CD4-positive, alpha-beta T cell treated with Interleukin-2 at 100 ng/mL for 4 hours (primary cell): Measurements from ENCODE around the gene SIGLEC7.

Source experiments
- DNase-seq: peaks from one replicate; pipeline ENCODE4 v3.0.0-alpha.2; 2020; ENCODE audit warnings: low spot score

SIGLEC7 gene

DNA sequence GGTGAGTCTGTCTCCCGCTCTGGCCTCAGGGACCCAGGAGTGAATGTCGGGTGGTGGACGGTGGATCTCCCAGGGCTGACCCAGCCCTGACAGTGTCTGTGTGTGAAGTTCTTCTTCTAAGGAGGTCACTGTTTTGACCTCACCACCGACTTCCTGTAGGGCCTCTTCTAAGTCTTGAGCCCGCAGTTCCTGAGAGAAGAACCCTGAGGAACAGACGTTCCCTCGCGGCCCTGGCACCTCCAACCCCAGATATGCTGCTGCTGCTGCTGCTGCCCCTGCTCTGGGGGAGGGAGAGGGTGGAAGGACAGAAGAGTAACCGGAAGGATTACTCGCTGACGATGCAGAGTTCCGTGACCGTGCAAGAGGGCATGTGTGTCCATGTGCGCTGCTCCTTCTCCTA lies at the start of gene SIGLEC7:
Gene SIGLEC7 (plus strand): TSS at position 183 of the 400 bp plus-strand sequence. CDS start 69 bp downstream, at position 252.
- DNase-seq: no peak

DNA sequence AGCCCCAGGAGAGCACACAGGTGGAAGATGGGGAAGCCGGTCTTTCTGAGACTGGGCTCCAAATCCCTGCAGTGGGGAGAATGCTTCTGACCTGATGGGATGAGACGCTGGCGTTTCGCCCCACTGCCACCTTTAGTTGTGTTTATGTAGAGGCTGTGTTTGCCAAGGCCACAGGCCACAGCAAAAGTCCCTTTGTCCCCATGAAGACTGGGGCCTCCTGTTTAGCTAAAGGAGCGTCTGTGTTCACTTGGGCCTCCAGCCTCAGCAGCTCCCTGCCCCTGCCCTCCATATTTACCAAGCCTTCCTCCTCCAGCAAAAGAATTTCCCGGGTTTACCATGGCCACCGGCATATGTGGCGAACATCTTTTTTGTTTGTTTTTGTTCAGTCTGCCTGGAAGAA lies 49.0 kb upstream of the SIGLEC7 start:
- DNase-seq: no peak

DNA sequence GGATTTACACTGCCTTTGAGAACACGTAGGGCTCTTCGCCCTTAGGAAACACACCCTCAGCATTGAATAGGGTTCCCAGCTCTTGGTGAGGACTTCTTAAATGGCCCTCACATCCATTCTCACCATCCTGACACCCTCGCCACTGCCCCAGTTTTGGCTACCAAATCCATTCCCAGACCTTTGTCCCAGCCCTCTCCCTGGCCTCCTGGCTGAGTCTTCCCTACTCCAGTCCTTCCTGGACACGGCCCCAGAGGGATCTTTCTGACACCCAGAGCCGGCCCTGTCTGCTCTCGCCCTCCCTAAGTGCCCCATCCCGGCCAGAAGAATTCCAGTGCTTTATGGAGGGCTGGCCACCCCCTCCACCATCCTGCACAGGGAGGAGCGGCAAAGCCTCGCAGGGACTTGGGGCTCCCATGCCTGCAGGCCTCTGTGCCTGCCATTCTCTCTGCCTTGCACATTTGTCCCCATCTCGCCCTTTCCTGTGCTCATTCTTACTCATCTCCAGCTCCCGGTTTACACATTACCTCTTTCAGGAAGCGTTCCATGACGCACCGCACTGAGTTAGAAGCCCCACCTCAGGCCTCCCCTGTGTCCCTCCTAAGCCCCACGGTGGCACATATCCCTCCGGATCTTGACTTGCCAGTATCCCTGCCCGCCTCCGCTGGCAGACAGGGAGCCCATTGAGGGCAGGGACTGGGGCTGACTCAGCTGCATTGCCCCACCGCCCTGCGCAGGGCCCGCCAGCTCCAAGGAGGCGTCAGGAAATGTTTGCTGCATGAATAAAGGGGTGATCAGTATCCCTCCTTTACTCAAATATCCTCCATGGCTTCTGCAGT lies 48.4 kb upstream of the SIGLEC7 start:
- no peak for DNase-seq

DNA sequence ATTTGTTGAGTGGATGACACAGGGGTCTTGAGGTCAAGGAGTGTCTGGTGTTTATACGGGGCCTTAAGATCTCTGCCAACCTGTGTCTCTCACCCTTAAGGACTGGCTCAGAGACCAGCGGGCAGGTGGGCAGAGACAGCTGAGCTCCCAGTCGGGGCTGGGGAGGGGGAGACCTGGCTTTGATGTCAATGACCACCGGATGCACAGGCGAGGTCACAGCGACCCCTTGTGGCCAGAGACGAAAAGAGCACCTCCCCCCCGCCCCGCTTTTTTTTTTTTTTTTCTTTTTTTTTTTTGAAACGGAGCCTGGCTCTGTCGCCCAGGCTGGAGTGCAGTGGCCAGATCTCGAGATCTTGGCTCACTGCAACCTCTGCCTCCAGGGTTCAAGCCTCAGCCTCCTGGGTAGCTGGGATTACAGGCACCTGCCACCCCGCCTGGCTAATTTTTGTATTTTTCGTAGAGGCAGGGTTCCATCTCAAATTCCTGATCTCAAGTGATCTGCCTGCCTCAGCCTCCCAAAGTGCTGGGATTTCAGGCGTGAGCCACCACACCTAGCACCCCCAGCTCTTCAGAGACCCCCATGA lies 47.3 kb upstream of the SIGLEC7 start:
- peak; percentile 19 for DNase-seq

DNA sequence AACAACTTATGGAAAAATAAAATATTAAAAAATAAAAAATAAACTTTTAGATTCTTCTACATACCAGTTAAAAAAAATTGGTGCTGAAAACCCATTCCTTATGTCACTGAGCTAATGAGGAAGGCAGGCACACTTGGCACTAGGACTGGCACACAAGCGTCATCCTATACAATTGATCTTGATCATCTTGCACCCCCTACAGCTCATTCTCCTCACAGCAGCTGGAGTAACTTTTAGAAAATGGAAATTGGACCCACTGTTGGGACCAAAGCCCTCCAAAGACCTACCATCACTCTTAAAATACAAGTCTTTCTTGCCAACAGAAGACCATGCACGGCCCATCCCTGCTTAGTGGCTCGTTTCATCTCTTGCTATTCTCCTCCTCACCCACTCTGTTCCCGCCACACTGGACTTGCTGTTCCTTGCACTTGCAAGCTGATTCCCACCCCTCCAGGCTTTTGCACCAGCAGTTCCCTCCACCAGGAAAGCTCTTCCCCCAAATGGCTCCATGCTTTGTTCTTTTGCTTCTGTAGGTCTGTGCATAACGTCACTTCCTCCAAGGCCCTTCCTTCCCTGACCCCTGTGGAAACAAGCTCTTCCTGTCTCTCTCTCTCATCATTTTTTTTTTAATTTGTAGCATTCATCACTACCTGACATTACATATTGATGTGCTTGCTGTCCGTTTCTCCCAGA lies 45.5 kb upstream of the SIGLEC7 start:
- no peak for DNase-seq

DNA sequence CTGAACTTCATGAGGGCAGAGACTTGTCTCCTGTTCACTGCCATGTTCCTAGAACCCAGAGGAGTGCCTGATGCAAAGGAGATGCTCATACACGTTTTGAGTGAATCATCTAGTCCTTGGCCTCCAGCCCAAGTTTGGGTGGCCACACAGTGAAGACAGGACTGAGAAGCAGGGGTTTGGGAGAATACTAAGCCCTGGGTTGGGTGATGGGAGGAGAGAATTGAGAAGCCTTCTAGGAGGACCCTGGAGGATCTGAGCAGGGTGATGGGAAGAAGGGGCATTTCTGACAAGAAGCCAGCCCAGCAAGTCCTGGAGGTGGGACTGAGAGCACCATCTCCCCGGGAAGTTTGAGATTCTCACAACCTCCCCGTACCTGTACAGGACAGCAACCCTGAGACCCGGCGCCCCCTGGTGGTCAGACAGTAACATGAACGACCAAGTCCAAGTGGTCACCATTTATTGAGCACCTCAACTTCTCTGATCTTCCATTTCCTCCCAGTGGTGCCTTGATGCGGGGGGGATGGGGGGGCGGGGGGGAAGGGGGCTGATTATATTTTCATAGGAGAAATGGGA lies 44.8 kb upstream of the SIGLEC7 start:
- DNase-seq: peak; percentile 61

DNA sequence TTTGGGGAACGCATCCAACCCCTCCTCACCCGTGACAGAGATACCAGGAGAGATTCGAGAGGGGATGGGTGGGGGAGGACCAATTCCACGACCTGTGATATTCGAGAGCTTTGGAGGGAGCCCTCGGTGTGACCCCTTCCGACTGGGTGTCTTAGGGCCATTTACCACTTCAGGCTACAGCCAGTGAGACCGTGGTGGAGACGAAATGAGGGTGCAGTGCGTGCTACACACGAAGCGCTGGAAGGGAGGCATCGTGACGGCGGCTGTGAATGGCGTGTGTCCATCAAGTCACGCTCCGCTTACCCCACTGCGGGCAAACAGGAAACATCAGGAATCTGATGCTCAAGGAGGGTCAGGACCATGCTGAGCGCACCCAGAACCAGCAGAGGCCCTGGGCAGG lies 44.3 kb upstream of the SIGLEC7 start:
- DNase-seq: no peak

DNA sequence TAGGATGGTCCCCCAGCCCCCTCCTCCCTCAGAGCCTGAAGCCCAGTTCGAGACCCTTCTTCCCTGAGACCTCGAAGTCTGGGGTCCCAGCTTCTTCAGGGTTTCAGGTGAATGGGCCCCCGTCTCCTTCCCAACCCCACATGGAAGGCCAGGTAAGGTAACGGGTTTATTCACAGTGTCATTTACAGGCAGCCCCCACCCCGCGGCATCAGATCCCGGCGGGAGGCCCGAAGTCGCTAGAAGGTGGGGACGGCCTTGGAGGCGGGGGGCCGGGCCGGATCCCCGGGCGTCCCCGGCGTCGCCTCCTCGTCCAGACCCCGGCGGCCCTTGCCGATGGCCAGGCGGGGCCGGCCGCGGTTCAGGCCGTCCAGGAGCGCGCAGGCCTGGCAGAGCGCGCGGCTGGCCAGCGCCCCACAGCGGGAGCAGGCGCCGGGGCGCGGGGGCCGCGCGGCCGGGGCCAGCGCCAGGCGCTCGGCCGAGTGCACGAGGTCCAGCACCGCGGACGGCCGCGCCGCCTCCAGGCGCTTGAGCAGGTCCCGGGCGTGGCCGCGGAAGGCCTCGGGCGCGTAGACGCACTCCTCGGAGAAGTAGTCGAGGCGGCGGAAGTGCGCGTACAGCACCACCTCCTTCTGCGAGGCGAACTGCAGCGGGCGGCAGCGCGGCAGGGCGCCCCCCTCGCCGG lies 43.6 kb upstream of the SIGLEC7 start:
- DNase-seq: peak; percentile 27

DNA sequence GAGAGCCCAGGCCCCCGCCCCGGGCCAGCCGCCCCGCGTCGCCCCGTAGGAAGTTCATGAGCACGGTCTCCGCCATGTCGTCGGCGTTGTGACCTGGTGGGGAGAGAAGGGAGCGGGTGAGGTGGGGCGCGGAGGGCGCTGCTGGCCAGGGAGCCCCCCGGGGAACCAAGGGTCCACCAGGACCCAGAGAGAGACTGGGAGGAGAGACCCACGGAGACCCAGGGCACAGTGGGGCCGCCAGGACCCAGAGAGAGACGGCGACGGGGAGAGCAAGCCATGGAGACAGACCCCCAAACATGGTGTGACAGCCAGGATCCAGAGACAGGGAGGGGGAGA lies 43.1 kb upstream of the SIGLEC7 start:
- no peak for DNase-seq

DNA sequence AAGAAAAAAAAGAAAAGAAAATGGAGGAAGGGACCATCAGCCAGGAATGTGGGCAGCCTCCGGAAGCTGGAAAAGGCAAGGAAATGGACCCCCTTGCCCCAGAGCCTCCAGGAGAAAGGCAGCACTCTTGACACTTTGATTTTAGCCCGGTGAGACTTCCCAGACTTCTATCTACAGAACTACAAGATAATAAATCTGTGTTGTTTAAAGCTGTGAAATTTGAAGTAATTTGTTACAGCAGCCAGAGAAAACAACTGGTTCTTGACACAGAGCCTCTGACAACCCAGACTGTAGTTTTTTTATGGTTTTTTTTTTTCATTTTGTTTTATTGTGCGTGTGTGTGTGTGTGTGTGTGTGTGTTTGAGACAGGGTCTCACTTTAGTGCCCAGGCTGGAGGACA lies 41.5 kb upstream of the SIGLEC7 start:
- DNase-seq: no peak

DNA sequence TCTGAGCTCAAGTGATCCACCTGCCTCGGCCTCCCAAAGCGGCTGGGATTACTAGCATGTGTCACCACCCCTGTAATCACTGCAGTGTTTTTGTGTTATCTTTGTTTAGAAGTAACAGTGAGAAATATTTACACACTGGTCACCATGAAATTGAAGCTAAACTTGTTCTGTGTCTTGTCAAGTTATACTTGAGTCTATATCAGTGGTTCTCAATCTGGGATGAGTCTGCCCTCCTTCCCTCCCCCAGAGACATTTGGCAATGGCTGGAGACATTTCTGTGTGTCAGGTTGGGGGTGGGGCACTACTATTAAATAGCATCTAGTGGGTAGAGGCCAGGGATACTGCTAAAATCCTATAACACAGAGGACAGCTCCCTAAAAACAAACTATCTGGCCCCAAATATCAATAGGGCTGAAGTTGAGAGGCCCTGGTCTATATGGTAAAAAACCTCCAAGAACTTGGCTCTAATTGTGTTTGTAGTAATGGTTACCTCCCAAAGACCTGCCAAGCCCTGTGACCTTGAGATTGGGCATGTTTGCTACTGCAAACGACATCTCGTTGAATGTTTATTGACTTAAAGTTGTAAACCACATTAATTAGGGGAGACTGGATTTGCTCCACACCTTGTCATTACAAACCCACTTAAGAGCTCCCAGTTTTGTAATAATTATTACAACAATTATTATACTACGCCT lies 40.8 kb upstream of the SIGLEC7 start:
- no peak for DNase-seq

DNA sequence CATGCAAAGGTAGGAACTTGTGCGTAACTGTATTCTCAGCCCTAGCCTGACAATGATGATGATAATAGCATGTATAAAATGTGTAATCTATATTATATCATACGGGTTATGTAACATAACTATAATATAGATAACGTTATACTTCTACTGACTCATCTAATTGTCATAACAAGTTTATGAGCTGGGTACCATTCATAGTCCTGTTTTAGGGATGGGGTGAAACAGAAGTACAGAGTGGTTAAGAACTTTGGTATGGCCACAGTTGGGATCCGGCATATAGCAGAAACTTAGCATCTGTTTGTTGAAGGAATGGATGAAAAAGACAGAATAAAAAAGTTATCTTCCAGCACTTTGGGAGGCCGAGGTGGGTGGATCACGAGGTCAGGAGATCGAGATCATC lies 39.1 kb upstream of the SIGLEC7 start:
- DNase-seq: no peak

DNA sequence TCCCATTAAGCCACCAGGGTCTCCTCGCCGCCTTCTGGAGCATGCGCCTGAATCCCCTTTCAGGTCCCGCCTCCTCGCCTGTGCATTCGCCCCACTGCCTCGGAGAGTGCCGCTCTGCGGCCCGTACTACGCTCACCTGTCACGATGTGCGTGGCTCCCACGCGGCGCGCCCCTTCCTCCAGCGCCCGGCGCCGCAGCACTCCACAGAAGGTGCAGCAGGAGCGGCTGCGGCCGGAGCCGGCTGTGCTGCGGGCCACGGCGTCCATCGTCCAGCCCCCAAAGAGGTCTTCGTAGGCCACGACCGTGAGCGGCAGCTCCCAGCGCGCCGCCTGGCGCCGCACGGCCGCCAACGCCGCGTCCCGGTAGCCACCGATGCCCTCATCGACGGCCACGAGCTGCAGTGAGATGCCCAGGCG lies 38.2 kb upstream of the SIGLEC7 start:
- no peak for DNase-seq

DNA sequence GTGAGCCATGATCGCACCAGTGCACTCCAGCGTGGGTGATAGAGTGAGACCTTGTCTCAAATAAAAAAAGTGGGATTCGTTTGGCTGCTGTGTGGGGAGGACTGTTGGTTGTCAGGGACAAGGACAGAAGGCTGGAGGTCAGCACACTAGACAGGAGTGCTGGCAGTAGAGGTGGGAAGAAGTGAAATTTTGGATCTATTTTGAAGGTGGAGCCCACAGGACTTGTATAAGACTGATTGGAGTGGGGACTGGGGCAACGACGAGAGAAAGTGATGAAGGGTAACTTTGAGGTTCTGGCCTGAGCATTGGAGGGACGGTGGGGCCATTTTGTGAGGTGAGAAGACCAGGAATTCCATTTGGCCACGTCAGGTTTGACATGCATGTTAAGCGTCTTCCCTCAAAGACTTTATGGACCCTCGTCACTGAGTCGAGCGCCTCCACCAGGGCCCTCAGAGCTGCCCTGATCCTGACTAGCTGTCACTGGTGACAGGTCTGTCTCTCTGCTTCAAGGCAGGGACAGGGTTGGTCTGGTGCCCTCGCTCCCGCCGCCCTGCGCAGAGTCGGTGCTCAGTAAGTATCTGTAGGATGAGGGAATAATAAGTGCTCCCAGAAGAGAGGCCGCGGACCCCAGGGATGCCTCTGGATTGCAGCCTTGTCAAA lies 34.6 kb upstream of the SIGLEC7 start:
- no peak for DNase-seq

DNA sequence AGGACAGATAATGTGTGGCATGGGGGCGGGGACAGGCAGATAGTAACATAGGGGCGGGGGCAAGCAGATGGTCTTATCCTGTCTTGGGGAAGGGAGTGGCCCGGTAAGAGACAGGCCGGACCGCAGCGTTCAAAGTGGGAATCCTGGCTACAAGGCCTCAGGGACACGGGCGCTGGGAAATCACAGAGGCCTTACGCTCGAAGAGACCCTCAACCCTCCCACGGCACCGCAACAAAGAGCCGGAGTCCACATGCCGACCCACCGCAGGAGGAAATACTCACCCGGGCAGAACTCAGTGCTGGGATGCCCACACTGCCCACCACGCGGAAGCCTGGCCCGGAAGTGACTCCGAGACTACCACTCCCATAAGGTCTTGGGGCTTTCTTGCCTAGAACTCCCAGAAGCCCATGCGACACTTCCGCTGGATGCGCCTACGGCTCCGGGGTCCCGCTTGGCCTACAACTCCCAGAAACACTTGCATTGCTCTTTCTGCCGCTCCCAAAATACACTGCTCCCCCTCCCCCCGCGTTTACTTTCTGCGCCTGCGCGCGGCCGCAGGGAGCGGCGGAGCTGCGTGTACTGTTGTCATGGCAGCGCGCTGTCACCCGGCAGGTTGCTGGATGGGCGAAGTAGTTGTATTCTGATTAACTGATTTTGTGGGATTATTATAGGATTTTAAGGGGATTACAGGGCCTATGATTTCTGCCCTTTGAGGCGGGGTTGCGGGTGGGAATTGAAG lies 33.9 kb upstream of the SIGLEC7 start, which contains the start of gene CTU1:
Gene CTU1 (minus strand): TSS at position 344 of the 739 bp plus-strand sequence. CDS start 3,840 bp downstream, outside the sequence.
- DNase-seq: peak; percentile 99

DNA sequence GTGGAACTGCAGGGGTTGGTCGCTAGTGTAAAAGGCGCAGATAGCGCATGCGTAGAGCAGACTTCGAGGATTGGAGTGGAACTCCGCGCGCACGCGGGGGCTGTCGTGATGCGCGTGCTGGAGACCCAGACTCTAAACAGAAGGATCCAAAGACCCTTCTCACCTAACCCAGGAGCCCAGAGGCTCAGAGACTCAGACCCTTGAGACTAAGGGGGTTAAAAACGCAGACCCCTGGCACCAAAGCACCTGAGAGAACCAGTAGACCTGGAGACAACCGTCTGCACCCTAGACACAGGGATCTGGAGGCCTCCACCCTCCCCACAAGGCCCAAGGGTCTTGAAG lies 33.3 kb upstream of the SIGLEC7 start:
- no peak for DNase-seq

DNA sequence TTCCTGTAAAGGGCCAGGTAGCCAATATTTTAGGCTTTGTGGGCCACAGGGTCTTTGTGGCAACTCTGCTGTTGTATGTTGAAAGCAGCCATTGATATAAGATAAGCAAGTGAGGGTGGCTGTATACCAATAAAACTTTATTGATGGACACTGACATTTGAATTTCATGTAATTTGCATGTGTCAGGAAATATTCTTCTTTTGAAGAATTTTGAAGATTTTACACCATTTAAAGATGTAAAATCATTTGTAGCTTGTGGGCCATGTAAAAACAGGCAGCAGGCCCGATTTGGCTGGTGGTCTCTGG lies 31.5 kb upstream of the SIGLEC7 start:
- no peak for DNase-seq

DNA sequence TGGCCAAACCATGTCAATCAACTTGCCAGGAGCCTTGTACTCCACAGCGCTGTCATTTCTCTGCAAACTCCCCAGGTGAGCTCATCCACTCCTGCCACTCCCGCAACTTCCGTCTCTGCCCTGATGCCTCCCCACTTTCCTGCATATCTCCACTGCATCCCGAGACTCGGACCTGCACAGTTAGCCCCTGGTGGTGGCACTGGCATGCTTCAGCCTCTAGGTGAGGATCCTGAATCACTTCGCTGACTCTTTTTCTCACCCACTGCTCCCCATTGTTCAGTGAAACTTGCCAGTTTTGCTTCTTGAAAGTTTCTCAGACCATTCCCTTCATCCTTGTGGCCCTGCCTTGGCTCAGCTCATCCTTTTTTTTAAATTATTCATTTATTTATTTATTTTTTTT lies 30.5 kb upstream of the SIGLEC7 start:
- DNase-seq: no peak

DNA sequence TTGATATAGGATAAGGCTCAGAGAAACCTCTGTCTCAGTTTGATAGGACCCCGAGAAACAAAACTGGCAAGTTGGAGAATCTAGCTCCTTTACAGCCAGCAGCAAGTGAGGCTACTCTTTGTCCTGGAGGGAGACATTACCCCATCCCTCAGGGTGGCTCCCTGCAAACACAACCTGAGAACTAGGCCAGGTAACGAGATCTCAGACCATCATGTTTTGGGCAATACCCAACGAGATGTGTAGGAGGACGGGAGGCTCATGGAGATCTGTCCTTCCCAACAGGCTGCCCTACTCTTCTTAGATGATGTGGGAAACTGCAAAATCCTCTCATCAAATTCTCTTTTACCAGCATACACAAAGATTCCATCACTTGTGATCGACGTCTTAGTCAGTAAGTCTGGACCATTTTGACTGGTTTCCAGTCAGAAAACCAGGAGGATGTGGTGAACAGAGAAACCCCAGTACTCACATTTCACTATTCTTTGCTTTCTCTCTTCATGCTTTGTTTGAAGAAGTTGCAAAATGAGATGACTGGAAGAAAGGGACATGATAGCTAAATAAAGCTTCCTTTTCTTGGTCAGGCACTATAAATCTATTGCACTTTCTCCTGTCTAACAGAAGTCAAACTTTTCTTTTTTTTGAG lies 27.9 kb upstream of the SIGLEC7 start:
- DNase-seq: peak; percentile 24

DNA sequence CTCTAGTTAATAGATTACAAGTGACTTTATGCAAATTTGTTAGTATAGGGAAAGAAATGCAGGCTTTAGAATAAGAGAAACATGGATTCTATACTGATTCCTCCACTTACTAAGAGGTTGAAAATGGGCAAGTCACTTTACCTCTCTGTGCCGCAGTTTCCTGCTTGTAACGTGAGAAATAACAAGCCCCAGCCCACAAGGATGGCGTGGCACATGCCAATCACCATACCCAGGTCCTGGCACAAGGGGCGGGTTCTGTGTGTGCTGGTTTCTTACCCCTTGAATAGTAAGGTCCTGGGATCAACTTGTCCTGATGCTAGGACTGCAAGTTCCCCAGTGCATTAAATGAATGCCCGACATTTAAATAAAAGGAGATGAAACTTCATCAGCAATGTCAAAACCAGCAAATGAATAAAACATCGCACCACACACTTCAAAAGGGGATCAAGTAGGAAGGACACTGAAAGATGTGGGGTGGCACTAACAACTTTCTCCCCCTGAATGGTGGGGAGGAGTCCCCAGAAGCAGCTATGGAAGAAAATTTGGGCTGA lies 25.3 kb upstream of the SIGLEC7 start:
- peak; percentile 38 for DNase-seq
